Adrenal gland (tissue), 5 donors: Measurements from ENCODE around the gene GPR149.

ENCODE experiments used
- CTCF ChIP-seq, 6 experiments: fragments of 450-650 bp in 4 of 6; fragments of 200-600 bp in 2 of 6; sonication (generic) in 1 of 6; IDR thresholded peaks; 1 replicate in 5 of 6; 2 replicates in 1 of 6; pipeline versions ENCODE4 v1.5.1 to v1.8.0; 2016 to 2021; ENCODE audit warnings: antibody characterized with exemption in 6 of 6, mild to moderate bottlenecking in 2 of 6, moderate library complexity in 1 of 6
- POLR2A ChIP-seq, 2 donors: fragments of 450-650 bp; IDR thresholded peaks; one replicate each; pipeline ENCODE4 v1.6.1; 2017; ENCODE audit warnings: antibody characterized with exemption in 2 of 2, mild to moderate bottlenecking in 2 of 2, moderate library complexity in 1 of 2
- donor health status: DM: no; HTN: no; CAD: no.

GRCh38 chr3:154338008-154338407 lies 92.0 kb downstream of the GPR149 start:
- TF ChIP-seq CTCF (IDR thresholded peaks at IDR 0.05) = no peak
- TF ChIP-seq POLR2A (IDR thresholded peaks at IDR 0.05) = no peak
